ENCODE measurements around the gene CFAP100.

The CFAP100 gene

GRCh38 chr3:126442856-126443242, 48.1 kb downstream of the CFAP100 start:
- DNase-seq (ENCODE audit: low spot score) = no peak

GRCh38 chr3:126445506-126445905, 50.8 kb downstream of the CFAP100 start:
- no peak for DNase-seq (ENCODE audit: low spot score)

- no peak for DNase-seq (ENCODE audit: low spot score)
Observed at GRCh38 chr3:126446301-126446700, 51.6 kb downstream of the CFAP100 start.

GRCh38 chr3:126446791-126447190, 52.1 kb downstream of the CFAP100 start:
- DNase-seq (ENCODE audit: low spot score) = no peak

GRCh38 chr3:126447456-126448106, 52.9 kb downstream of the CFAP100 start:
- no peak for DNase-seq (ENCODE audit: low spot score)

- no peak for DNase-seq (ENCODE audit: low spot score)
Observed at GRCh38 chr3:126448136-126448892, 53.6 kb downstream of the CFAP100 start.

GRCh38 chr3:126448893-126449180, 54.1 kb downstream of the CFAP100 start:
- DNase-seq (ENCODE audit: low spot score) = no peak

GRCh38 chr3:126449621-126450051, 54.9 kb downstream of the CFAP100 start:
- DNase-seq (ENCODE audit: low spot score) = no peak

- DNase-seq (ENCODE audit: low spot score) = no peak
Observed at GRCh38 chr3:126450219-126450618, 55.5 kb downstream of the CFAP100 start.

- no peak for DNase-seq (ENCODE audit: low spot score)
Observed at GRCh38 chr3:126450744-126451143, 56.0 kb downstream of the CFAP100 start.

- DNase-seq (ENCODE audit: low spot score) = no peak
Observed at GRCh38 chr3:126451511-126451910, 56.8 kb downstream of the CFAP100 start.

- DNase-seq (ENCODE audit: low spot score) = no peak
Observed at GRCh38 chr3:126452213-126452612, 57.5 kb downstream of the CFAP100 start.

GRCh38 chr3:126454025-126454424, 59.3 kb downstream of the CFAP100 start:
- DNase-seq (ENCODE audit: low spot score) = no peak

GRCh38 chr3:126454437-126455198, 59.9 kb downstream of the CFAP100 start:
- DNase-seq (ENCODE audit: low spot score) = no peak

- no peak for DNase-seq (ENCODE audit: low spot score)
Observed at GRCh38 chr3:126456211-126456610, 61.5 kb downstream of the CFAP100 start.

- DNase-seq (ENCODE audit: low spot score) = no peak
Observed at GRCh38 chr3:126456766-126457388, 62.2 kb downstream of the CFAP100 start.

GRCh38 chr3:126459111-126459762, 64.5 kb downstream of the CFAP100 start:
- no peak for DNase-seq (ENCODE audit: low spot score)

- DNase-seq (ENCODE audit: low spot score) = no peak
Observed at GRCh38 chr3:126459763-126460127, 65.0 kb downstream of the CFAP100 start.

GRCh38 chr3:126460381-126460780, 65.7 kb downstream of the CFAP100 start:
- no peak for DNase-seq (ENCODE audit: low spot score)

- no peak for DNase-seq (ENCODE audit: low spot score)
Observed at GRCh38 chr3:126461450-126462070, 66.9 kb downstream of the CFAP100 start.

- no peak for DNase-seq (ENCODE audit: low spot score)
Observed at GRCh38 chr3:126463521-126463920, 68.8 kb downstream of the CFAP100 start.

- DNase-seq (ENCODE audit: low spot score) = no peak
Observed at GRCh38 chr3:126464093-126464492, 69.4 kb downstream of the CFAP100 start.
